GM12891 (cell line): ENCODE data around the gene CD1C. TPM values are rescaled to one million over a fixed set of nuclear protein-coding genes. Genes with fewer than 3 reads are reported as not detected.
"Not testable (repeated sequence)": the region's sequence is repeated elsewhere in the genome, so short reads cannot be mapped to it uniquely, and the experiment has no call there.

Source experiments
- DNase-seq: peaks from one replicate; pipeline ENCODE4 v3.0.0; 2011; ENCODE audit warnings: low spot score; ENCODE audit not compliant: insufficient read length
- FAIRE-seq: peaks from 2 replicates; lab custom pipeline; 2011; peaks lifted over from hg19 to GRCh38; lab: Jason Lieb, UNC
- PAX5 ChIP-seq: IDR thresholded peaks from 2 replicates; pipeline ENCODE4 v1.6.1; 2011; ENCODE audit warnings: low read length, moderate library complexity, mild to moderate bottlenecking; ENCODE audit not compliant: insufficient read depth, severe bottlenecking
- POLR2A ChIP-seq: IDR thresholded peaks from 2 replicates; pipeline ENCODE4 v1.6.1; 2011; ENCODE audit warnings: low read depth, low read length, control low read depth
- POLR2AphosphoS5 ChIP-seq: IDR thresholded peaks from 2 replicates; pipeline ENCODE4 v1.6.1; 2011; ENCODE audit warnings: low read depth, low read length, control low read depth
- POU2F2 ChIP-seq: IDR thresholded peaks from 2 replicates; pipeline ENCODE4 v1.6.1; 2011; ENCODE audit warnings: low read depth, mild to moderate bottlenecking, control low read depth, low read length, moderate library complexity
- SPI1 ChIP-seq: IDR thresholded peaks from 2 replicates; pipeline ENCODE4 v1.6.1; 2011; ENCODE audit warnings: low read depth, low read length, control low read depth
- TAF1 ChIP-seq: IDR thresholded peaks from 2 replicates; pipeline ENCODE4 v1.6.1; 2011; ENCODE audit warnings: low read depth, low read length, control low read depth
- polyA plus RNA-seq: library from polyadenylated mRNA; unstranded; fragments of >200 nt; gene quantifications from one replicate; pipeline ENCODE4 v1.2.1, GENCODE V29; 2012; ENCODE audit warnings: low read depth, missing spikeins, inconsistent platforms; ENCODE audit not compliant: missing spikeins

The CD1C gene
- 16.9 TPM for polyA plus RNA-seq

DNA sequence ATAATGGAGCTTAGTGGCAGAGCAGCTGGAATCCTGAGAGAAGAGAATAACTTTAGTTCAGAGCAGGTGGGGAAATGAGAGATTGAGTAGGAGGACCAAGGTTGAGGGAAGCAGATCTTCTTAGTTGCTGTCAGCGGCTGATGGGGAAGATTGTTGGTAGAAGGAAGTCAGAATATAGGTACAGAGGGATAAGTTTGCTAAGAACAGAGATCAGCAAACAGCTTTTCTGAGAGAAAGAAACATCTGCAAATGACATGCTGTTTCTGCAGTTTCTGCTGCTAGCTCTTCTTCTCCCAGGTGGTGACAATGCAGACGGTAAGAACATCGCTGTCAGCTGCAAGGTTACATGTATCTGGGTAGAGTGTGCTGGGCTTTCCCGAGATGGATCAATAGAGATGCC is at the start of gene CD1C:
CD1C (plus strand) TSS at position 113 of the 400 bp plus-strand sequence; CDS start at position 255, 142 bp downstream.
- FAIRE-seq = no peak
- DNase-seq = no peak
- peak; percentile 45 for TF ChIP-seq SPI1
- no peak for TF ChIP-seq POLR2AphosphoS5
- no peak for TF ChIP-seq POU2F2

DNA sequence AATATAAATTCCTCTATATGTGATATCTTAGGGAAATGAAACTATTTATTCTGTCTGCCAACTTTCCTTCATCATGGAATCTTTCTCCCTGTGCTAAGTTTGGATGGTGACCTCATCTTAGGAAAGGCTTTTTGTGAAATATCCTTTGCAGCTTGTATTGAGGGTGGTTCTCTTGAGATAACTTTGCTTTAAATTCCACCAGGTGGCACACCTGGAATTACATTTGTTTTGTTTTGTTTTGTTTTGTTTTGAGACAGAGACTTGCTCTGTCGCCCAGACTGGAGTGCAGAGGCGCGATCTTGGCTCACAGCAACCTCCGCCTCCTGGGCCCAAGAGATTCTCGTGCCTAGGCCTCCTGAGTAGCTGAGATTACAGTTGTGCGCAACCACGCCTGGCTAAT is 43.1 kb upstream of the CD1C start:
- TF ChIP-seq PAX5 (no peak), POU2F2 (no peak)
- FAIRE-seq = peak; percentile 74
- no peak for DNase-seq

DNA sequence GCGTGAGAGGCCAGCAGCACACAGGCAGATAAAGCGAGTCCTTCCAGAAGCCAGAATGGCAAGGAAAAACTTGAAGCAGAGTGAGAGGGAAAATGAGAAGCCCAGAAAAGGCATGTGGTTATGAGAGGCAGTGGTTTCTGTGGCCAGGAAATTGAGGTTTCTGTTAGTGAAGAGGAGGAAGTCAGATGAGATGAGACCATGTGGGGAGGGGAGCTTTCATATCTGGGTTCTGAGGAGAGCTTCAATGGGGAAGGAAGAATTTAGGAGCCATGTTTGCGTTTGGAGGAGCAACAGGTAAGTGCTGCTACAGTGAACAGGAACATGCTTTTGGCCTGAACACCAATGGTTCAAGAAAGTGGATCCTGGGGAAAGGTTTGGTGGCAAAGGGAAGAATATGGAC is 41.6 kb upstream of the CD1C start:
- TF ChIP-seq SPI1 (peak; percentile 72), POLR2A (no peak), POU2F2 (no peak)
- FAIRE-seq (peak; percentile 94), DNase-seq (peak; percentile 23)

DNA sequence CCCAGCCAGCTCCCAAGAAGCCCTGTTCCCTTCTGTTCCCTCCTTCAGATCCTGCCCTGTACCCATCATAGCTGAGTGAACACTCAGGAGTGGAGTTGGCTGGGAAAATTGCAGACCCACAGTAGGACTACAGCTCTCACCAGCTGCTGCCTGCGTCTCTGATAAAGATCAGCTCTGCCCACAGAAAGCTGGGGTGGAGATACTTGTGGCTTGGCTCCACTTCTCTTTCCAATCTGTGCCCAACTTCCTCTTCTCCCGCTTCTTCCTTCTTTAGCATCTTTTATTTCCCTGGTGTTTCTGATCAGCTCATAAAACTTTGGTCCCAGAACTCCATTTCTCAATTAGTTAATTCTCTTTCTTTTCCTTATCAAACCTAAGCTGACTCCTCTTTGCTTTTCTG is 41.0 kb upstream of the CD1C start:
- FAIRE-seq (no peak), DNase-seq (no peak)
- TF ChIP-seq SPI1 (no peak), POLR2AphosphoS5 (no peak), TAF1 (no peak), POLR2A (no peak), PAX5 (no peak), POU2F2 (no peak)

DNA sequence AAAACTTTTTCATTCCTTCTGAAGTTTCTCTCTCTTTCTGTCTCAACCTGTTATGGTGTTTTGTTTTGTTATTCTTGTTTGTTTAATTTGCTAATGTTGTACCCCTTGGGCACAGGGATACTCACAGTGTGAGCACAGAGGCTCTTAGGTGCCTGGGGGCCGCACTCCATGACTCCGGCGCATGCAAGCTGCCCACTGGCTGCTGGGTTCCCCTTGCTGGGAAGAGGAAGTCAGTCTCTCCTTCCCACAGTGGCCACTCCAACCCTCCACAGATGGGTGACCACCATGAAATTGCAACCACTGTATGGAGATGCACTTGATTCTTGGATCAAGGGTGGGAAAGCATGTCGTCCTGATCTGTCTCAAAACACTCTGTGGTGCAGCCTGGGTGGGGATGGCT is 40.1 kb upstream of the CD1C start:
- DNase-seq (no peak), FAIRE-seq (no peak)
- no peak for TF ChIP-seq POLR2A

DNA sequence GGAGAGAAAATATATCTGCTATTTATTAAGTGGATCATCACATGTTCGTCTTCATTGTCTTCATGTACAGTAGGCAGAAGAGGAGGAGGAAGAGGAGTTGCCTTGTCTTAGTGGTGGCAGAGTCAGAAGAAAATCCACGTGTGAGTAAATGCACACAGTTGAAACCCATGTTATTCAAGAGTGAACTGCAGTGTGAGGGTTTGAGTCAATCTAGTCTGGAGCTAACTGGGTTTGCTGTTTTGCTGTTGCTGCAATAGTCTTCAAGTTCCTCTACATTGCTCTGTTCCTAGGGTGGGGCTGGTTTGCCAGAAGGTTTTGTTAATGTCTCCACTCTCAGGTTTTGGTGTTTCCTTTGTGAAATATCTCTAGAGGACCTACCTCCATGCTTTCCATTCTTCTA is 38.6 kb upstream of the CD1C start:
- FAIRE-seq (peak; percentile 48), DNase-seq (no peak)
- TF ChIP-seq TAF1 = no peak
- TF ChIP-seq POLR2A = no peak
- TF ChIP-seq POLR2AphosphoS5 = no peak
- TF ChIP-seq POU2F2 = no peak
- no peak for TF ChIP-seq PAX5
- no peak for TF ChIP-seq SPI1

DNA sequence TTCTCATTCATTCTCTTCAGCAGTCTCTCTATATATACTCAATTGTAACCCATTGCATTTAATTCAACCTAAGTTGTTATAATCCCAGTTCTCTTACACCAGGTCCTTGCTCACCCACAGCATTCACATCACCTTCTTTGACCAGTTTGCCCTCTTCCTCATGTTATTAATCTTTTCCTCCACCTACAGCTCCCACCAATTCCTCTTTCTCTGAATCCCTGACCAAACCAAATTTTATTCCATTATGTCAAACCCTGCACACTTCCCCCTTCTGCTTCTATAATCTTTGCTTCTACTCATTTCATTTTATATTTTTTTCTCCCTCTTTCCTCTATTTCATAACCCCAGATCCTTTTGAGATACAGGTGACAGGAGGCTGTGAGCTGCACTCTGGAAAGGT is 34.1 kb upstream of the CD1C start:
- TF ChIP-seq POLR2AphosphoS5 (no peak), SPI1 (no peak), POU2F2 (no peak)
- no peak for FAIRE-seq
- no peak for DNase-seq

DNA sequence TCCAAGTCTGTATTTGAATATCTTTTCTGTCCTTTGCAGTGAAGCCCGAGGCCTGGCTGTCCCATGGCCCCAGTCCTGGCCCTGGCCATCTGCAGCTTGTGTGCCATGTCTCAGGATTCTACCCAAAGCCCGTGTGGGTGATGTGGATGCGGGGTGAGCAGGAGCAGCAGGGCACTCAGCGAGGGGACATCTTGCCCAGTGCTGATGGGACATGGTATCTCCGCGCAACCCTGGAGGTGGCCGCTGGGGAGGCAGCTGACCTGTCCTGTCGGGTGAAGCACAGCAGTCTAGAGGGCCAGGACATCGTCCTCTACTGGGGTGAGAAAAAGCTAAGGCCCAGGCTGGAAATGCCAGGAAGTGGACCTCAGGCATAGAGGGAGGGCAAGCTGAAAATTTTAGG is 33.0 kb upstream of the CD1C start:
- not testable (repeated sequence) for DNase-seq, FAIRE-seq

DNA sequence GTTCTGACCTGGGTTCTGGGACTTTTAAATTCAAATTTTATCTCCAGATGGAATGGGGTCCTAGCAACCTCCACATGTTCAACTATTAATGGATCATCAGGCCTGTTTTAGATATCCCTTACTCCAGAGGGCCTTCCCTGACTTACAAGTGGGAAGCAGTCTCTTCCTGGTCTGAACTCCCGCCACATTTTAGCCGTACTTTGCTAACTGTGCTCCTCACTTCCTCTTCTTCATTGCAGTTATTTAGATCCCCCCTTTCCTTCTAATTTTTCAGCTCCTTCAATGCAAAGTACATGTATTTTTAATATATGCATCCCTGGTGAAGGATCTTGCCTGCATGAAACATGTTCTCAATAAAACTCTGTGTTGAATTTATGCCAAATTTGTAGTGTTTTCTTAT is 31.8 kb upstream of the CD1C start:
- TF ChIP-seq POU2F2 (no peak), TAF1 (no peak), POLR2A (no peak), SPI1 (no peak), PAX5 (no peak), POLR2AphosphoS5 (no peak)
- FAIRE-seq = no peak

DNA sequence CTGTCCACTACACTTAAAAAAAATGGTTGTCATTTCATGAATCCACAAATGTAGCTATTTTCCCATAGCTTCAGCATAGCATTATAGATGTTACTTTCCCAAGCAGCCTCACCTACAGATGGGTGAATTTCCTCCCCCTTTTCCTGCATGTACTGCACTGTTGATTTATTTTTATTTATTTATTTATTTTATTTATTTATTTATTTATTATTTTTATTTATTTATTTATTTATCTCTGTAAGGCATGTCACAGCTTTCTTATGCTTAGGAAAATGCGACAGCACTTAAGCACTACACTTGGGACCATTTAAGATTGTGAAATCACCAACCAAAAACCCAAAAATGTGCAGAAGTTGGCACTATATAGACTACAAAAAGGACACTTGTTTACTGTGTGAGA is 30.6 kb upstream of the CD1C start:
- DNase-seq (no peak), FAIRE-seq (no peak)
- TF ChIP-seq POLR2AphosphoS5 (no peak), POLR2A (no peak), POU2F2 (no peak), SPI1 (no peak), PAX5 (no peak), TAF1 (no peak)

More for the DNA sequence above, 31.8 kb upstream of the CD1C start:
- no peak for DNase-seq

DNA sequence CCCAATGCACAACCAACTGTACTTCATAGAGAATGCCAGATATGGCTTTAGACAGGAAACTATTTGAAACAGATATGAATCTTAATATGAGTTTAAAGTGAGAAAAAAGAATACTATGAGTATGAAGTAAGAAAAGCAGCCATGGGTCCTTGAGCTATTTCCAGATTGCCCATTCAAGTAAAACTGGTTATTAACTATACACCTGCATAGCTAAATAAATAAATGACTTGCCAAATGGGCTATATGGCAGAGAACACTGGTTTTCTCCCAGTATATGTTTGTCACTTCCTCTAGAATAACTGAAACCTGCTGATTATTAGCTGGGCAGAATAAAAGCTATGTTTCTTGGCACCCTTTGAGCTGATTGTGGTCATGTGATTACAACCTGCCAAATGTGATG is 17.0 kb upstream of the CD1C start:
- TF ChIP-seq POLR2AphosphoS5 = no peak
- no peak for TF ChIP-seq TAF1
- TF ChIP-seq POU2F2 = no peak
- no peak for TF ChIP-seq SPI1
- TF ChIP-seq POLR2A = no peak
- no peak for TF ChIP-seq PAX5

DNA sequence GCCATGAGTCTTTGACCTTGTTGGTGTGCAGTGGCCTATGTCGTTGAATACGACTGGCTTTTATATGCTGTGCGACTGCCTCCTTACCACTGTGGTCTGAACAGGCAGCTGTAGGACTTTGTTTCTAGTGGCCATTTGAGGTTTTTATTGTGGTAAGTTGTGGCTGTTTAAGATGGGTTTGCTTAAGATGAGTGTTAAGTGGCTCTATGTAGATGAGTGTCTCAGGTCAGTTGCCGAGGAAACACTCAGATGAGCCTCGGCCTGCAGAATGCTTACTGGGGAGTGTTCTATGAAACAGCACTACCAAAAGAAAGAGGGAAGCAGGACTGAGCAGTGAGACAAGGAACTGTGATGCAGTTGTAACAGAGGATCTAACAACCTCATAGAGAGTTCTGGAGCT is 14.9 kb upstream of the CD1C start:
- DNase-seq (no peak), FAIRE-seq (peak; percentile 28)
- no peak for TF ChIP-seq PAX5
- no peak for TF ChIP-seq POU2F2
- TF ChIP-seq TAF1 = no peak

More for the DNA sequence above, 17.0 kb upstream of the CD1C start:
- DNase-seq (no peak), FAIRE-seq (no peak)

DNA sequence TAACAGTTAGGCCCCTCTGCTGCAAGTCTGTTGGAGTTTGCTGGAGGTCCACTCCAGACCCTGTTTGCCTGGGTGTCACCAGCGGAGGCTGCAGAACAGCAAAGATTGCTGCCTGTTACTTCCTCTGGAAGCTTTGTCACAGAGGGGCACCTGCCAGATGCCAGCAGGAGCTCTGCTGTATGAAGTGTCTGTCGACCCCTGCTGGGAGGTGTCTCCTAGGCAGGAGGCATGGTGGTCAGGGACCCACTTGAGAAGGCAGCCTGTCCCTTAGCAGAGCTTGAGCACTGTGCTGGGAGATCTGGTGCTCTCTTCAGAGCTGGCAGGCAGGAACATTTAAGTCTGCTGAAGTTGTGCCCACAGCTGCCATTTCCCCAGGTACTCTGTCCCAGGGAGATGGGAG is 7.3 kb upstream of the CD1C start:
- not testable (repeated sequence) for DNase-seq, FAIRE-seq
